HepG2 (cell line): Measurements from ENCODE around the gene ZNF780B. TPM values are rescaled to one million over a fixed set of nuclear protein-coding genes. Genes with fewer than 3 reads are reported as not detected.

Experiments used
- ASH2L ChIP-seq: fragments of 300-600, 200-600 bp; sonication (generic); IDR thresholded peaks from 2 replicates; pipeline ENCODE4 v1.7.0; 2017; ENCODE audit warnings: low read depth, mild to moderate bottlenecking, moderate library complexity, mixed read lengths, low read length; ENCODE audit not compliant: insufficient read length
- ATF5 ChIP-seq: sonication (generic); formaldehyde crosslinking; IDR thresholded peaks from 2 replicates; pipeline ENCODE4 v1.4.0; 2020; ENCODE audit warnings: mild to moderate bottlenecking, low read depth, missing genetic modification reagents
- BCL3 ChIP-seq: sonication (generic); formaldehyde crosslinking; IDR thresholded peaks from 2 replicates; pipeline ENCODE4 v1.5.1; 2020; ENCODE audit warnings: mild to moderate bottlenecking, missing genetic modification reagents, moderate library complexity
- ELF4 ChIP-seq: sonication (generic); formaldehyde crosslinking; IDR thresholded peaks from 2 replicates; pipeline ENCODE4 v1.5.0; 2020; ENCODE audit warnings: missing genetic modification reagents, mild to moderate bottlenecking, moderate library complexity, borderline replicate concordance
- KAT2B ChIP-seq: fragments of 150-350 bp; IDR thresholded peaks from 2 replicates; pipeline ENCODE4 v1.6.1; 2014; ENCODE audit warnings: low read depth, low read length, borderline replicate concordance
- LBX2 ChIP-seq: sonication (generic); formaldehyde crosslinking; IDR thresholded peaks from 2 replicates; pipeline ENCODE4 v1.5.0; 2020; ENCODE audit warnings: missing genetic modification reagents, mild to moderate bottlenecking, borderline replicate concordance
- MBD4 ChIP-seq: IDR thresholded peaks from 2 replicates; pipeline ENCODE4 v1.6.1; 2012; ENCODE audit warnings: low read length, inconsistent platforms, borderline replicate concordance
- MBNL3 ChIP-seq: fragments of 250-450 bp; sonication (Bioruptor Pico); conservative IDR thresholded peaks from 2 replicates; pipeline ENCODE4 v1.8.0; 2022; ENCODE audit warnings: mild to moderate bottlenecking, inconsistent platforms
- PCBP2 ChIP-seq: fragments of 200-400 bp; formaldehyde crosslinking; optimal IDR thresholded peaks from 2 replicates; pipeline ENCODE3; 2018; ENCODE audit warnings: low read length, low read depth; ENCODE audit not compliant: poor library complexity, severe bottlenecking
- RAD21 ChIP-seq: fragments of 450-650 bp; formaldehyde crosslinking; IDR thresholded peaks from 2 replicates; pipeline ENCODE4 v1.5.0; 2020; ENCODE audit warnings: mild to moderate bottlenecking
- SMARCE1 ChIP-seq: fragments of 450-650 bp; IDR thresholded peaks from 2 replicates; pipeline ENCODE4 v1.6.1; 2017; ENCODE audit warnings: borderline replicate concordance
- SOX13 ChIP-seq, 3 experiments: fragments of 450-650 bp in 1 of 3; sonication (generic) in 1 of 3; formaldehyde crosslinking in 1 of 3; IDR thresholded peaks in 2 of 3; conservative IDR thresholded peaks in 1 of 3; 2 replicates each; pipeline versions ENCODE4 v1.5.0 to v1.6.1; 2016 to 2020; ENCODE audit warnings: antibody characterized with exemption in 1 of 3, mild to moderate bottlenecking in 1 of 3, missing compliant biosample characterization in 1 of 3, missing genetic modification reagents in 1 of 3, moderate library complexity in 1 of 3
- SP4 ChIP-seq: sonication (generic); formaldehyde crosslinking; IDR thresholded peaks from 2 replicates; pipeline ENCODE4 v1.8.1; 2023; ENCODE audit warnings: mild to moderate bottlenecking, missing genetic modification reagents
- TBX3 ChIP-seq: fragments of 450-650 bp; IDR thresholded peaks from 2 replicates; pipeline ENCODE4 v1.6.1; 2017; ENCODE audit warnings: antibody characterized with exemption, mild to moderate bottlenecking, inconsistent platforms, borderline replicate concordance
- ZFP36 ChIP-seq: fragments of 150-350 bp; IDR thresholded peaks from 2 replicates; pipeline ENCODE4 v1.6.1; 2018; ENCODE audit warnings: borderline replicate concordance, low read length, low read depth; ENCODE audit not compliant: partially characterized antibody
- ZFP36L1 ChIP-seq: sonication (generic); formaldehyde crosslinking; IDR thresholded peaks from 2 replicates; pipeline ENCODE4 v1.8.0; 2022; ENCODE audit warnings: mild to moderate bottlenecking, missing genetic modification reagents, moderate library complexity
- ZFP90 ChIP-seq: sonication (generic); formaldehyde crosslinking; IDR thresholded peaks from 2 replicates; pipeline ENCODE4 v1.8.0; 2022; ENCODE audit warnings: missing genetic modification reagents, mild to moderate bottlenecking, inconsistent platforms, borderline replicate concordance
- ZNF7 ChIP-seq: IDR thresholded peaks from 2 replicates; pipeline ENCODE4 v1.6.1; 2016; ENCODE audit warnings: missing biosample characterization, missing genetic modification reagents
- ZNF816 ChIP-seq: sonication (generic); formaldehyde crosslinking; IDR thresholded peaks from 2 replicates; pipeline ENCODE4 v1.8.0; 2022; ENCODE audit warnings: missing genetic modification reagents, mild to moderate bottlenecking, borderline replicate concordance
- ZSCAN22 ChIP-seq: sonication (generic); formaldehyde crosslinking; IDR thresholded peaks from 2 replicates; pipeline ENCODE4 v1.4.0; 2020; ENCODE audit warnings: mild to moderate bottlenecking, missing genetic modification reagents
- polyA plus RNA-seq, 8 experiments: library from polyadenylated mRNA; depleted of rRNA in 3 of 8; stranded (reverse) in 7 of 8; unstranded in 1 of 8; fragments of >200 nt; fragmentation: Illumina TruSeq in 4 of 8; extraction: Trizol in 4 of 8; gene quantifications; 2 replicates each; pipeline versions ENCODE4 v1.2.1 to v1.2.3, GENCODE V29; 2011 to 2016; ENCODE audit warnings: low read depth in 4 of 8, missing spikeins in 1 of 8, mixed read lengths in 1 of 8; ENCODE audit not compliant: insufficient read depth in 1 of 8
- total RNA-seq, 5 experiments: library from RNA; depleted of rRNA; stranded (reverse); fragments of >200 nt; fragmentation: Illumina TruSeq; extraction: Trizol; gene quantifications; 2 replicates each; pipeline ENCODE4 v1.2.3, GENCODE V29; 2016; ENCODE audit warnings: low read depth in 1 of 5
- TF ChIP-seq, protein P1 (sequence below): IDR thresholded peaks from 2 replicates; pipeline ENCODE4 v1.6.1; 2016; ENCODE audit warnings: low read depth
- TF ChIP-seq, protein P2 (sequence below): IDR thresholded peaks from 2 replicates; pipeline ENCODE4 v1.6.1; 2016

The ZNF780B gene
- total and polyA plus RNA-seq, 2 of the 13 experiments (the other 11 are each of a cell fraction or from before 2014, with no cell fraction given): 6.6 to 21.9 TPM

- TF ChIP-seq, protein P1, sequence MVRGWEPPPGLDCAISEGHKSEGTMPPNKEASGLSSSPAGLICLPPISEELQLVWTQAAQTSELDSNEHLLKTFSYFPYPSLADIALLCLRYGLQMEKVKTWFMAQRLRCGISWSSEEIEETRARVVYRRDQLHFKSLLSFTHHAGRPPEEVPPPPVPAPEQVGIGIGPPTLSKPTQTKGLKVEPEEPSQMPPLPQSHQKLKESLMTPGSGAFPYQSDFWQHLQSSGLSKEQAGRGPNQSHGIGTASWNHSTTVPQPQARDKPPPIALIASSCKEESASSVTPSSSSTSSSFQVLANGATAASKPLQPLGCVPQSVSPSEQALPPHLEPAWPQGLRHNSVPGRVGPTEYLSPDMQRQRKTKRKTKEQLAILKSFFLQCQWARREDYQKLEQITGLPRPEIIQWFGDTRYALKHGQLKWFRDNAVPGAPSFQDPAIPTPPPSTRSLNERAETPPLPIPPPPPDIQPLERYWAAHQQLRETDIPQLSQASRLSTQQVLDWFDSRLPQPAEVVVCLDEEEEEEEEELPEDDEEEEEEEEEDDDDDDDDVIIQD: no peak; the same call in 1 of the 2 replicates
- no peak for TF ChIP-seq ZFP36L1 (CRISPR knock-in tag)
- no peak for TF ChIP-seq MBD4
- TF ChIP-seq BCL3 (CRISPR knock-in tag): no peak; the same call in 1 of the 2 replicates
- TF ChIP-seq ASH2L: peak; percentile 84
- 0 out of 2 replicates have a peak, but pooled peaks have one; percentile 25 for TF ChIP-seq ZNF7 (CRISPR knock-in tag)
- TF ChIP-seq ZFP36: no peak
- peak; percentile 89; the same call in 1 of the 2 replicates for TF ChIP-seq LBX2 (CRISPR knock-in tag)
- peak; percentile 54 for TF ChIP-seq SP4 (CRISPR knock-in tag)
- peak; percentile 43; the same call in 1 of the 2 replicates for TF ChIP-seq ELF4
- no peak for TF ChIP-seq SMARCE1
- no peak for TF ChIP-seq TBX3
- TF ChIP-seq ZFP90 (CRISPR knock-in tag): peak; percentile 73; the same call in 1 of the 2 replicates
- TF ChIP-seq SOX13 (IDR thresholded peaks at IDR 0.05): no peak
- TF ChIP-seq SOX13 (CRISPR knock-in tag; conservative IDR thresholded peaks at IDR 0.05 in 1 of 2, IDR thresholded peaks at IDR 0.05 in 1 of 2): no peak
- TF ChIP-seq ZSCAN22: peak; percentile 63; the same call in 1 of the 2 replicates
- no peak for TF ChIP-seq KAT2B
- TF ChIP-seq MBNL3 (CRISPR knock-in tag): no peak
- TF ChIP-seq PCBP2: no peak
- TF ChIP-seq RAD21 (CRISPR knock-in tag): 0 out of 2 replicates have a peak, but pooled peaks have one; percentile 31
- TF ChIP-seq ZNF816 (CRISPR knock-in tag): no peak
- TF ChIP-seq, protein P2, sequence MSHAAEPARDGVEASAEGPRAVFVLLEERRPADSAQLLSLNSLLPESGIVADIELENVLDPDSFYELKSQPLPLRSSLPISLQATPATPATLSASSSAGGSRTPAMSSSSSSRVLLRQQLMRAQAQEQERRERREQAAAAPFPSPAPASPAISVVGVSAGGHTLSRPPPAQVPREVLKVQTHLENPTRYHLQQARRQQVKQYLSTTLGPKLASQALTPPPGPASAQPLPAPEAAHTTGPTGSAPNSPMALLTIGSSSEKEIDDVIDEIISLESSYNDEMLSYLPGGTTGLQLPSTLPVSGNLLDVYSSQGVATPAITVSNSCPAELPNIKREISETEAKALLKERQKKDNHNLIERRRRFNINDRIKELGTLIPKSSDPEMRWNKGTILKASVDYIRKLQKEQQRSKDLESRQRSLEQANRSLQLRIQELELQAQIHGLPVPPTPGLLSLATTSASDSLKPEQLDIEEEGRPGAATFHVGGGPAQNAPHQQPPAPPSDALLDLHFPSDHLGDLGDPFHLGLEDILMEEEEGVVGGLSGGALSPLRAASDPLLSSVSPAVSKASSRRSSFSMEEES (CRISPR knock-in tag): no peak; the same call in 1 of the 2 replicates
- TF ChIP-seq ATF5 (CRISPR knock-in tag): no peak
Measured at GRCh38 chr19:39996811-39997637, 59.0 kb downstream of the ZNF780B start, which contains the start of gene ZNF546 (continued).
